AG04450 (cell line): ENCODE measurements around the gene ENTREP3. TPM values are rescaled to one million over a fixed set of nuclear protein-coding genes. Genes with fewer than 3 reads are reported as not detected.
"Not testable (repeated sequence)": the region's sequence is repeated elsewhere in the genome, so short reads cannot be mapped to it uniquely, and the experiment has no call there.

Experiments
- CTCF ChIA-PET: fragments of 300-600, 350-600 bp; formaldehyde crosslinking; extraction: SDS; loops from one replicate; lab custom pipeline; 2022; ENCODE audit warnings: antibody characterized with exemption, inconsistent platforms; lab: Charles Lee
- POLR2A ChIA-PET: fragments of 350-600 bp; formaldehyde crosslinking; extraction: SDS; loops from one replicate; lab custom pipeline; 2021; ENCODE audit warnings: antibody characterized with exemption, inconsistent platforms; lab: Yijun Ruan, JAX
- DNase-seq: peaks from one replicate; pipeline ENCODE4 v3.0.0-alpha.2; 2011; ENCODE audit warnings: low read depth, low spot score
- H3K27ac ChIP-seq: one replicate; pipeline ENCODE4 v1.5.1; 2012; ENCODE audit warnings: low read depth, low read length, control low read depth
- H3K27me3 ChIP-seq: one replicate; pipeline ENCODE4 v1.6.0; 2012; ENCODE audit warnings: low read length; ENCODE audit not compliant: control insufficient read depth, insufficient read depth
- H3K4me3 ChIP-seq: 2 replicates; pipeline ENCODE4 v1.5.1; 2011; ENCODE audit warnings: mild to moderate bottlenecking, low read depth, low read length, control low read depth
- H3K9me3 ChIP-seq: 2 replicates; pipeline ENCODE4 v1.5.1; 2012; ENCODE audit warnings: low read length; ENCODE audit not compliant: control insufficient read depth, insufficient read depth
- CTCF ChIP-seq: IDR thresholded peaks from 2 replicates; pipeline ENCODE4 v1.5.1; 2011; ENCODE audit warnings: low read depth, low read length, control low read depth, inconsistent platforms
- polyA plus RNA-seq: library from polyadenylated mRNA; depleted of rRNA; stranded (reverse); fragments of >200 nt; gene quantifications from 2 replicates; pipeline ENCODE4 v1.2.3, GENCODE V29; 2011

Gene ENTREP3
- polyA plus RNA-seq, 1 experiment, result 10.2 TPM

GRCh38 chr1:155231302-155231701 is 24.0 kb downstream of the ENTREP3 start:
- POLR2A ChIA-PET, H3K27ac ChIP-seq: not testable (repeated sequence)
- CTCF ChIA-PET, result interaction anchor here (1.1 to 1.5 kb wide), 2 partner anchors 12 to 24 kb away, joined by 3 to 4 read pairs; no protein-coding TSS in a partner anchor

GRCh38 chr1:155228096-155228427 is 27.2 kb downstream of the ENTREP3 start:
- no peak for TF ChIP-seq CTCF
- H3K27ac ChIP-seq, result peak overlapping the region; percentile 40
- H3K9me3 ChIP-seq, result no peaks in the 10 kb centered on the region
- CTCF ChIA-PET, result interaction anchor here (1.0 to 2.6 kb wide), 4 partner anchors 21 to 56 kb away, joined by 3 to 12 read pairs (median 6); partner anchors contain the start of gene KRTCAP2
- peak overlapping the region; percentile 53 for H3K4me3 ChIP-seq
- POLR2A ChIA-PET, result interaction anchor here (1.8 kb wide), 1 partner anchor 21 kb away, joined by 9 read pairs; the partner anchor contains the start of gene THBS3
- no peaks in the 10 kb centered on the region for H3K27me3 ChIP-seq
- DNase-seq, result no peak

More at GRCh38 chr1:155231302-155231701, 24.0 kb downstream of the ENTREP3 start:
- H3K27me3 ChIP-seq, H3K4me3 ChIP-seq, DNase-seq, H3K9me3 ChIP-seq: not testable (repeated sequence)

GRCh38 chr1:155227261-155228095 is 27.8 kb downstream of the ENTREP3 start:
- ChIA-PET CTCF (interaction anchor here (0.7 to 3.4 kb wide), 11 partner anchors 14 to 55 kb away, joined by 3 to 13 read pairs (median 5); partner anchors contain the start of genes KRTCAP2, MTX1 and THBS3), POLR2A (interaction anchor here (1.0 to 1.8 kb wide), 3 partner anchors 18 to 28 kb away, joined by 3 to 9 read pairs (median 4); partner anchors contain the start of genes ENTREP3 and THBS3)
- Histone ChIP-seq H3K4me3 (peak overlapping the region; percentile 71), H3K27me3 (no peaks in the 10 kb centered on the region), H3K9me3 (no peaks in the 10 kb centered on the region), H3K27ac (peak overlapping the region; percentile 96)
- peak; percentile 98 for DNase-seq
- TF ChIP-seq CTCF, result no peak; the same call in 1 of the 2 replicates

- no peak for TF ChIP-seq CTCF
- CTCF ChIA-PET, result interaction anchor here (0.5 to 3.4 kb wide), 9 partner anchors 15 to 422 kb away, joined by 3 to 13 read pairs (median 5); partner anchors contain the start of genes KRTCAP2, MTX1 and THBS3
- DNase-seq, result no peak
- Histone ChIP-seq H3K27me3 (no peaks in the 10 kb centered on the region), H3K9me3 (no peaks in the 10 kb centered on the region), H3K4me3 (peak overlapping the region; percentile 71), H3K27ac (peak overlapping the region; percentile 96)
- POLR2A ChIA-PET, result interaction anchor here (1.0 to 1.8 kb wide), 3 partner anchors 17 to 28 kb away, joined by 3 to 9 read pairs (median 4); partner anchors contain the start of genes ENTREP3 and THBS3
These were observed 28.4 kb downstream of the ENTREP3 start for GRCh38 chr1:155226910-155227260.

- TF ChIP-seq CTCF, result peak; percentile 64
These were observed 28.9 kb downstream of the ENTREP3 start for GRCh38 chr1:155226188-155226909.

GRCh38 chr1:155225404-155225759 is 29.9 kb downstream of the ENTREP3 start:
- DNase-seq, result not testable (repeated sequence)

More at GRCh38 chr1:155226188-155226909, 28.9 kb downstream of the ENTREP3 start:
- Histone ChIP-seq H3K27ac (peak overlapping the region; percentile 96), H3K4me3 (peak overlapping the region; percentile 71), H3K9me3 (no peaks in the 10 kb centered on the region), H3K27me3 (no peaks in the 10 kb centered on the region)
- ChIA-PET POLR2A (interaction anchor here (1.0 to 1.8 kb wide), 2 partner anchors 17 to 19 kb away, joined by 4 to 9 read pairs; partner anchors contain the start of gene THBS3), CTCF (interaction anchor here (0.5 to 3.4 kb wide), 9 partner anchors 15 to 422 kb away, joined by 3 to 13 read pairs (median 6); partner anchors contain the start of genes KRTCAP2, MTX1 and THBS3)
- peak; percentile 26 for DNase-seq

More at GRCh38 chr1:155225404-155225759, 29.9 kb downstream of the ENTREP3 start:
- CTCF ChIA-PET, result interaction anchor here (2.9 to 3.5 kb wide), 4 partner anchors 18 to 52 kb away, joined by 12 to 20 read pairs (median 15); partner anchors contain the start of genes KRTCAP2 and THBS3
- POLR2A ChIA-PET, result interaction anchor here (1.2 to 1.5 kb wide), 6 partner anchors 17 to 31 kb away, joined by 3 to 19 read pairs (median 6); partner anchors contain the start of genes ENTREP3, MTX1 and THBS3
- not testable (repeated sequence) for H3K9me3 ChIP-seq, H3K27me3 ChIP-seq
- peak overlapping the region; percentile 96 for H3K27ac ChIP-seq
- 0 out of 2 replicates have a peak overlapping the region, but pooled peaks have one; percentile 7 for H3K4me3 ChIP-seq
